Measurements from ENCODE around the gene LRP3.
A peak's percentile ranks its signal among the peaks of the same experiment; 100 is the strongest.

The LRP3 gene

DNA sequence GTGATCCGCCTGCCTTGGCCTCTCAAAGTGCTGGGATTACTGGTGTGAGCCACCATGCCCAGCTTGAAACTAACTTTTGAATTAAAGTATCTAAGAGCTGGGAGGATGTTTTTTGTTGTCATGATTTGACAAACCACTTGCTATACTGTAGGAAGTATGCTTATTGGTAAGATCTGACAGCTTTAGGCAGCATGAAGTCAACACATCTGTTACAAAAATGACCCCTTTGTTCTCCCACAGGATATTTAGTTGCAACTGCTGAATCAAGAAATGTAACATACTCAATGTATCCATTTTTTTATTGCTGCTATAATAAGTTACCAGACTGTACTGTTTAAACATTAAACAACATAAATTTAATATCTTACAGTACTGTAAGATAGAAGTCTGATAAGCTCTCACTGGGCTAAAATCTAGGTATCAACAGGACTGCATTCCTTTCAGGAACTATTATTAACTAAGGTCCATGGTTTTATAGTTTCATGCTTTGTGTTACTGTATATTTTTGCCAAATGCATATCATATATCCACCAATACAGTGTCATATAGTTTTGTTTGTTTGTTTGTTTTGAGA is 22.8 kb upstream of the LRP3 start:
- Histone ChIP-seq H3K79me2 (ENCODE audit: control insufficient read depth, low read length) (peaks cover 16% of the 10 kb centered on the region), H3K9me2 (replicated peaks; ENCODE audit: control insufficient read depth, low read length) (no peaks in the 10 kb centered on the region), H3K36me3 (ENCODE audit: control insufficient read depth, low read length) (peaks cover 2% of the 10 kb centered on the region; the same call in 1 of the 2 replicates), H3K4me3 (ENCODE audit: low read length) (no peak overlapping the region), H3K27ac (ENCODE audit: low read depth, low read length) (no peak overlapping the region), H3K27me3 (ENCODE audit: control insufficient read depth, low read length) (no peaks in the 10 kb centered on the region), H3K4me2 (ENCODE audit: low read length) (no peak overlapping the region), H3K4me1 (ENCODE audit: control insufficient read depth, low read length) (peaks cover 7% of the 10 kb centered on the region), H4K20me1 (ENCODE audit: control insufficient read depth, insufficient read depth, low read depth, low read length) (no peaks in the 10 kb centered on the region), H3F3A (ENCODE audit: control insufficient read depth, insufficient read depth) (no peaks in the 10 kb centered on the region), H3K9me3 (ENCODE audit: control insufficient read depth, insufficient read depth, low read length) (no peaks in the 10 kb centered on the region)
- no peak for TF ChIP-seq EZH2phosphoT487 (IDR thresholded peaks at IDR 0.05; ENCODE audit: borderline replicate concordance, low read length)
- TF ChIP-seq, protein P1, sequence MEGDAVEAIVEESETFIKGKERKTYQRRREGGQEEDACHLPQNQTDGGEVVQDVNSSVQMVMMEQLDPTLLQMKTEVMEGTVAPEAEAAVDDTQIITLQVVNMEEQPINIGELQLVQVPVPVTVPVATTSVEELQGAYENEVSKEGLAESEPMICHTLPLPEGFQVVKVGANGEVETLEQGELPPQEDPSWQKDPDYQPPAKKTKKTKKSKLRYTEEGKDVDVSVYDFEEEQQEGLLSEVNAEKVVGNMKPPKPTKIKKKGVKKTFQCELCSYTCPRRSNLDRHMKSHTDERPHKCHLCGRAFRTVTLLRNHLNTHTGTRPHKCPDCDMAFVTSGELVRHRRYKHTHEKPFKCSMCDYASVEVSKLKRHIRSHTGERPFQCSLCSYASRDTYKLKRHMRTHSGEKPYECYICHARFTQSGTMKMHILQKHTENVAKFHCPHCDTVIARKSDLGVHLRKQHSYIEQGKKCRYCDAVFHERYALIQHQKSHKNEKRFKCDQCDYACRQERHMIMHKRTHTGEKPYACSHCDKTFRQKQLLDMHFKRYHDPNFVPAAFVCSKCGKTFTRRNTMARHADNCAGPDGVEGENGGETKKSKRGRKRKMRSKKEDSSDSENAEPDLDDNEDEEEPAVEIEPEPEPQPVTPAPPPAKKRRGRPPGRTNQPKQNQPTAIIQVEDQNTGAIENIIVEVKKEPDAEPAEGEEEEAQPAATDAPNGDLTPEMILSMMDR (IDR thresholded peaks at IDR 0.05; ENCODE audit: low read depth, low read length, poor library complexity, severe bottlenecking) = no peak

DNA sequence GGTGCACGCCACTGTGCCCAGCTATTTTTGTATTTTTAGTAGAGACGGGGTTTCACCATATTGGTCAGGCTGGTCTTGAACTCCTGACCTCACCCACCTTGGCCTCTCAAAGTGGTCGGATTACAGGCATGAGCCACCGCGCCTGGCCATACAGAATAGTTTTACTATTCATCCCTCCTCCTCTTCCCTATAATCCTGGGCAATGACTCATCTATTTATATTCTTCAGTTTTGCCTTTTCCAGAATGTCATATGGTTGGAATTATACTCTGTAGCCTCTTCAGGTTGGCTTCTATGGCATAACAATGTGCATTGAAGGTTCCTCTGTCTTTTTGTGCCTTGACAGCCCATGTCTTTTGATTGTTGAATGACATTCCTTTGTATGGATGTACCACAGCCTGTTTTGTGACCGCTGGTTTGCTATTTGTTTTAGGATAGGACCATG is 22.2 kb upstream of the LRP3 start:
- Histone ChIP-seq H3K4me3 (ENCODE audit: low read length) (no peak overlapping the region), H3K4me2 (ENCODE audit: low read length) (no peak overlapping the region), H3K27ac (ENCODE audit: low read depth, low read length) (no peak overlapping the region)

DNA sequence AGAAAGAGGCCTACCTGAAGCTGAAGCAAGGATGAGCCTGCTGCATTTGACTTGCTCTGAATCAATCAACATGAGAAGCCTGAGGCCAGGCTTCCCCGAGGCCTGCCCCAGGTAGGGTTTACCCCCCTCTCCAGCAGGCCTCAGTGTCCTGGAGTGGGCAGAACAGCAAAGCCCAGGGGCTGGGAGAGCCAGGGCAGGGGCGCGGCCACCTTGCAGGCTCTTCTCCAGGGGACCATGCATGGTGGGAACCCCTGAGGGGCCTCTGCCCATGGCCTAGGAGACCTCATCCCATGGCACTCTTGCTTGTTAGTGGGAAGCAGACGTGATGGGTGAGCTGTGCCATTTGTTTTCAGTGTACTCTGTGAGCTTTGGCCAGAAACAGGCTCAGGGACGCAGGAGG is 19.9 kb upstream of the LRP3 start:
- H3K4me2 ChIP-seq (ENCODE audit: low read length) = peak overlapping the region; percentile 16; the same call in 1 of the 2 replicates
- H3K4me1 ChIP-seq (ENCODE audit: control insufficient read depth, low read length) = peaks cover 16% of the 10 kb centered on the region
- H3K27ac ChIP-seq (ENCODE audit: low read depth, low read length) = no peak overlapping the region
- no peak overlapping the region for H3K4me3 ChIP-seq (ENCODE audit: low read length)
- H3F3A ChIP-seq (ENCODE audit: control insufficient read depth, insufficient read depth) = peaks cover 6% of the 10 kb centered on the region; the same call in 1 of the 2 replicates
- H3K9me3 ChIP-seq (ENCODE audit: control insufficient read depth, insufficient read depth, low read length) = no peaks in the 10 kb centered on the region
- H3K27me3 ChIP-seq (ENCODE audit: control insufficient read depth, low read length) = no peaks in the 10 kb centered on the region
- no peaks in the 10 kb centered on the region for H3K9me2 ChIP-seq (replicated peaks; ENCODE audit: control insufficient read depth, low read length)
- H3K79me2 ChIP-seq (ENCODE audit: control insufficient read depth, low read length) = peaks cover 19% of the 10 kb centered on the region
- no peaks in the 10 kb centered on the region for H4K20me1 ChIP-seq (ENCODE audit: control insufficient read depth, insufficient read depth, low read depth, low read length)
- TF ChIP-seq, protein P1 (IDR thresholded peaks at IDR 0.05; ENCODE audit: low read depth, low read length, poor library complexity, severe bottlenecking) = no peak
- TF ChIP-seq EZH2phosphoT487 (IDR thresholded peaks at IDR 0.05; ENCODE audit: borderline replicate concordance, low read length) = no peak
- peaks cover 5% of the 10 kb centered on the region; the same call in 1 of the 2 replicates for H3K36me3 ChIP-seq (ENCODE audit: control insufficient read depth, low read length)

More for the DNA sequence above, 22.2 kb upstream of the LRP3 start:
- H3K27me3 ChIP-seq (ENCODE audit: control insufficient read depth, low read length) = no peaks in the 10 kb centered on the region
- H3K9me2 ChIP-seq (replicated peaks; ENCODE audit: control insufficient read depth, low read length) = no peaks in the 10 kb centered on the region
- H3K9me3 ChIP-seq (ENCODE audit: control insufficient read depth, insufficient read depth, low read length) = no peaks in the 10 kb centered on the region
- H3F3A ChIP-seq (ENCODE audit: control insufficient read depth, insufficient read depth) = no peaks in the 10 kb centered on the region
- peaks cover 7% of the 10 kb centered on the region for H3K4me1 ChIP-seq (ENCODE audit: control insufficient read depth, low read length)
- peaks cover 19% of the 10 kb centered on the region for H3K79me2 ChIP-seq (ENCODE audit: control insufficient read depth, low read length)
- peaks cover 5% of the 10 kb centered on the region; the same call in 1 of the 2 replicates for H3K36me3 ChIP-seq (ENCODE audit: control insufficient read depth, low read length)
- TF ChIP-seq, protein P1 (IDR thresholded peaks at IDR 0.05; ENCODE audit: low read depth, low read length, poor library complexity, severe bottlenecking) = no peak
- no peak for TF ChIP-seq EZH2phosphoT487 (IDR thresholded peaks at IDR 0.05; ENCODE audit: borderline replicate concordance, low read length)
- H4K20me1 ChIP-seq (ENCODE audit: control insufficient read depth, insufficient read depth, low read depth, low read length) = no peaks in the 10 kb centered on the region

All from DOHH2 (cell line).